HL-60/S4 treated with retinoic acid at 250 ng/mL for 4 days and 3 days (cell line): ENCODE results near the gene FAM111A.

Experiments
- in situ Hi-C: fragments of 300-500 bp; cut with MboI; formaldehyde crosslinking; loops from 2 replicates; pipeline ENCODE4 v1.7.0; 2022; ENCODE audit warnings: low sequenced_read_pairs

The FAM111A gene

GRCh38 chr11:59141673-59142460 lies 789 bp upstream of the FAM111A start:
- in situ Hi-C loops: no loop called here

GRCh38 chr11:59144096-59144495 lies 1.4 kb downstream of the FAM111A start:
- in situ Hi-C loops: no loop called here

GRCh38 chr11:59144579-59145345 lies 2.1 kb downstream of the FAM111A start:
- in situ Hi-C loops: no loop called here

GRCh38 chr11:59145534-59145933 lies 2.9 kb downstream of the FAM111A start:
- in situ Hi-C loops: no loop called here

- in situ Hi-C loops: no loop called here
Observed at GRCh38 chr11:59151761-59152160, 9.1 kb downstream of the FAM111A start.

GRCh38 chr11:59152312-59152951 lies 9.8 kb downstream of the FAM111A start:
- in situ Hi-C loops: no loop called here

GRCh38 chr11:59154610-59155009 lies 12.0 kb downstream of the FAM111A start:
- in situ Hi-C loops: no loop called here

GRCh38 chr11:59157433-59157832 lies 14.8 kb downstream of the FAM111A start:
- in situ Hi-C loops: no loop called here

- in situ Hi-C loops: no loop called here
Observed at GRCh38 chr11:59158206-59159068, 15.8 kb downstream of the FAM111A start.

GRCh38 chr11:59164028-59164427 lies 21.4 kb downstream of the FAM111A start:
- in situ Hi-C loops: no loop called here

GRCh38 chr11:59171508-59172322 lies 29.1 kb downstream of the FAM111A start, which contains the start of gene DTX4:
DTX4 (plus strand) TSS chr11:59172132; CDS start chr11:59172596, 464 bp downstream.
- in situ Hi-C loops: no loop called here

- in situ Hi-C loops: no loop called here
Observed at GRCh38 chr11:59172345-59173079, 29.9 kb downstream of the FAM111A start.

GRCh38 chr11:59173080-59173963 lies 30.7 kb downstream of the FAM111A start:
- in situ Hi-C loops: no loop called here

GRCh38 chr11:59173964-59174663 lies 31.5 kb downstream of the FAM111A start:
- in situ Hi-C loops: no loop called here

- in situ Hi-C loops: no loop called here
Observed at GRCh38 chr11:59174664-59175033, 32.0 kb downstream of the FAM111A start.

GRCh38 chr11:59175091-59175501 lies 32.4 kb downstream of the FAM111A start:
- in situ Hi-C loops: no loop called here

GRCh38 chr11:59176330-59176729 lies 33.7 kb downstream of the FAM111A start:
- in situ Hi-C loops: no loop called here

GRCh38 chr11:59178402-59178801 lies 35.7 kb downstream of the FAM111A start:
- in situ Hi-C loops: no loop called here
